ENCODE data around the gene IPO4. TPM values are rescaled to one million over a fixed set of nuclear protein-coding genes. Genes with fewer than 3 reads are reported as not detected.

Gene IPO4
- total and polyA plus RNA-seq, 2 of the 13 experiments (the other 11 are each of a cell fraction or from before 2014, with no cell fraction given): 39.0 to 179 TPM

GRCh38 chr14:24232121-24232644, 43.6 kb upstream of the IPO4 start, which contains the start of gene NEDD8 (continued):
- TF ChIP-seq ZNF563 (CRISPR knock-in tag; IDR thresholded peaks at IDR 0.05) (0 out of 2 replicates have a peak, but pooled peaks have one; percentile 14), BRD4 (CRISPR knock-in tag; IDR thresholded peaks at IDR 0.05) (no peak; the same call in 1 of the 2 replicates), MLXIP (CRISPR knock-in tag; IDR thresholded peaks at IDR 0.05; ENCODE audit: borderline replicate concordance) (no peak), ZNF24 (IDR thresholded peaks at IDR 0.05) (no peak), ZNF776 (CRISPR knock-in tag; IDR thresholded peaks at IDR 0.05) (peak; percentile 95), HOXA9 (CRISPR knock-in tag; IDR thresholded peaks at IDR 0.05; ENCODE audit: borderline replicate concordance) (no peak), SMARCC2 (IDR thresholded peaks at IDR 0.05) (no peak), CENPBD1 (CRISPR knock-in tag; IDR thresholded peaks at IDR 0.05; ENCODE audit: borderline replicate concordance, low read depth) (no peak), ZNF136 (CRISPR knock-in tag; IDR thresholded peaks at IDR 0.05; ENCODE audit: low read depth) (peak; percentile 99; the same call in 1 of the 2 replicates), ZNF768 (CRISPR knock-in tag; IDR thresholded peaks at IDR 0.05) (peak; percentile 70; the same call in 1 of the 2 replicates), NPAS2 (CRISPR knock-in tag; IDR thresholded peaks at IDR 0.05; ENCODE audit: borderline replicate concordance) (no peak), ZNF7 (CRISPR knock-in tag; IDR thresholded peaks at IDR 0.05) (peak; percentile 35; the same call in 1 of the 2 replicates), THRA (CRISPR knock-in tag; IDR thresholded peaks at IDR 0.05; ENCODE audit: borderline replicate concordance) (no peak; the same call in 1 of the 2 replicates), CREM (IDR thresholded peaks at IDR 0.05) (peak; percentile 100), CREM (CRISPR knock-in tag; IDR thresholded peaks at IDR 0.05) (0 out of 2 replicates have a peak, but pooled peaks have one; percentile 33), JARID2 (CRISPR knock-in tag; IDR thresholded peaks at IDR 0.05; ENCODE audit: insufficient replicate concordance) (peak; percentile 40), FLYWCH1 (CRISPR knock-in tag; IDR thresholded peaks at IDR 0.05) (no peak), HNF4A (CRISPR knock-in tag; IDR thresholded peaks at IDR 0.05) (no peak), STAG1 (CRISPR knock-in tag; IDR thresholded peaks at IDR 0.05) (no peak), ZNF557 (CRISPR knock-in tag; IDR thresholded peaks at IDR 0.05) (no peak), POGZ (CRISPR knock-in tag; IDR thresholded peaks at IDR 0.05) (peak; percentile 92; the same call in 1 of the 2 replicates), ZNF614 (CRISPR knock-in tag; IDR thresholded peaks at IDR 0.05; ENCODE audit: borderline replicate concordance) (no peak)
- TF ChIP-seq, protein P1, sequence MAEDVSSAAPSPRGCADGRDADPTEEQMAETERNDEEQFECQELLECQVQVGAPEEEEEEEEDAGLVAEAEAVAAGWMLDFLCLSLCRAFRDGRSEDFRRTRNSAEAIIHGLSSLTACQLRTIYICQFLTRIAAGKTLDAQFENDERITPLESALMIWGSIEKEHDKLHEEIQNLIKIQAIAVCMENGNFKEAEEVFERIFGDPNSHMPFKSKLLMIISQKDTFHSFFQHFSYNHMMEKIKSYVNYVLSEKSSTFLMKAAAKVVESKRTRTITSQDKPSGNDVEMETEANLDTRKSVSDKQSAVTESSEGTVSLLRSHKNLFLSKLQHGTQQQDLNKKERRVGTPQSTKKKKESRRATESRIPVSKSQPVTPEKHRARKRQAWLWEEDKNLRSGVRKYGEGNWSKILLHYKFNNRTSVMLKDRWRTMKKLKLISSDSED (CRISPR knock-in tag; IDR thresholded peaks at IDR 0.05): peak; percentile 12; the same call in 1 of the 2 replicates

Measured in HepG2 (cell line).